HG03175 (cell line): ENCODE measurements around the gene DYNC2LI1.

Experiments
- ATAC-seq: cut with Tn5 transposase; IDR thresholded peaks from one replicate; pipeline ENCODE4 v1.9.1; 2021; ENCODE audit warnings: mild to moderate bottlenecking, moderate library complexity; ENCODE audit not compliant: unreplicated experiment

DYNC2LI1 gene

DNA sequence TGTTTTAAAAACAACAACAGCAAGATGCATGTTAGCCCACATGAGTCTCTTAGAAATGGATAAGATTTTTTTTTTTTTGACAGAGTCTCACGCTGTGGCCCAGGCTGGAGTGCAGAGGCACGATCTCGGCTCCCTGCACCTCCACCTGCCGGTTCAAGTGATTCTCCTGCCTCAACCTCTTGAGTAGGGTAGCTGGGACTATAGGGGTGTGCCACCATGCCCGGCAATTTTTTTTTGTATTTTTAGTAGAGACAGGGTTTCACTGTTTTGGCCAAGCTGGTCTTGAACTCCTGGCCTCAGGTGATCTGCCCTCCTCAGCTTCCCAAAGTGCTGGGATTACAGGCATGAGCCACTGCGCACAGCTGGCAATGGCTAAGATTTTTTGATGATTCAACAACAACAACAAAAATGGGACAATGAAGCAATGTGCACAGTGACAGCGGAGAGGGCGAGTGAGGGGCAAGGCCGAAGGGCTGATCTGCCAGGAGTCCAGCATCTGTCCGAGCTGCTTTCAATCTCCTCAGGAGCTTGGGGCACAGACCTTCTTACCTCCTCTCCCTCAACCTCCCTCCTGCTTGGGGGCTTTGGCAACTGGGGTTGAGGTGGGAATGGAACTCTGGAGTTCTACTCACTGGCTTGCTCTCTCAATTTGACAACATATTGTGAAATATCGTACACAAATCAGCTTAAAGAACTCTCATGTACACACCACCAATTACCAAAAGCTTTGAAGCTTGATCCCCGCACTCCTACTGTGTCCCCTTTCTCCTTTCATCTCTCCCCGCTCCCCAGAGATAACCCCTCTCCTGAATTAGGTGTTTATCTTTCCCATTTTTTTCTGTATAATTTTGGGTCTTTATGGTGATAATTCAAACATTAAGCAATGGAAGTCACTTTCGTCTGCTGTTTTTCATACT is 68.4 kb downstream of the DYNC2LI1 start:
- ATAC-seq: no peak

DNA sequence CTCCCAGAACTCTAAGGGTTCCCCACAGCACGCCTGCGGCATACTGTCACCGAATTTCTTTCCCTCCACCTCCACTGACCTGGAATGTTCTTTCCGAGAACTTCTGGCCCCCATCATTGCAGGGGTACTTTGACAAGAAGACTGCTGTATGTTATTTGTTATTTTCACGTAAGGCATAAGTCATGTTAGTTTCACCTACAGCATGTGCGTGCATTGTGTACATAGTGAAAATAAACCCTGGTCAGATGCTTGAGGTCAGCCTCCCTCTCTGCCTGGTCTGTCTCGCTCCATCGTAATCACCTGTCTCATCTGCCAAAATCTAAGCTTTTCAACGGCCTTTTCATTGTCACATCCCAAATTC is 69.0 kb downstream of the DYNC2LI1 start:
- ATAC-seq: no peak

DNA sequence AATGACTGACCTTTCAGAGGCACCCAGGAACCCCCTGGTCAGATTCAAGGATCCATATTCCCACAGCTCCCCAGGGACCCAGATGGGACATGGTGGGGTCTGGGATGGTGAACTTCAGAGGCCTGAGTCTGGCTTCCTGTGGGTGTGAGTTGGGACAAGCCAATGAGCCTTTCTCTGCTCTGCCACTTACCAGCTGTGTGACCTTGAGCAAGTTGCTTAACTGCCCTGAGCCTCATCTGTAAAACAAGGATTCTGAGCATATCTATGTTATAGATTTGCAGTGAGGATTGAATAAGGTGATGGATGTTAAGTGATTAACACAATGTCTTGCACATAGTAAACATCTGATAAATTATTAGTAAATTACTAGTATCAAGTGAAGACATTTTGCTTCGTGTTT is 71.3 kb downstream of the DYNC2LI1 start:
- no peak for ATAC-seq

DNA sequence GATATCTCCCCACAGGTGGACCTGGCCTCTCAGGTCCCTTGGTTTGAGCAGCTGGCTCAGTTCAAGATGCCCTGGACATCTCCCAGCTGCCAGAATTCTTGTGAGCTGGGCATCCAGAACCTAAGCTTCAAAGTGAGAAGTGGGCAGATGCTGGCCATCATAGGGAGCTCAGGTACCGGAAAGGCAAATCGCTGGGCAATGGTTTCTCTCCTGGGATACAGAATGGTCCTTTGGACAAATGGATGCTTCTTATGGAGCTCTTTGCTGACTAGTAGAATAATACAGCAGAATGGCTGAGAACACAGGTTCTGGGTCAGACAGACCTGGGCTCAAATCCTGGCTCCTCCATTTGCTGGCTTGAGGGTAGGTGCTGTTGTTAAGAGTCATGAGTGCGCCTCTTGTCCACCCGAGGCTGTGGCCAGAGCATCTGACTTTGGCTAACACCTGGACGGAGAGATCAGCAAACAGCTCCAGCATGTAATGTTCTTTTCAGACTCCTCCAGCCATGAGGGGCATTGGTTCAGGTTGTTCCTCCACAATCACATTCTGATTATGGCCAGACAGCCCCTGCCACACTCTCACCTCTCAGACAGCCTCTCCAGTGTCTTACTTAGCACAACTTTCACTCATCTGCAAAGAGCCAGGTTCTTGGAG is 72.4 kb downstream of the DYNC2LI1 start:
- ATAC-seq: no peak

DNA sequence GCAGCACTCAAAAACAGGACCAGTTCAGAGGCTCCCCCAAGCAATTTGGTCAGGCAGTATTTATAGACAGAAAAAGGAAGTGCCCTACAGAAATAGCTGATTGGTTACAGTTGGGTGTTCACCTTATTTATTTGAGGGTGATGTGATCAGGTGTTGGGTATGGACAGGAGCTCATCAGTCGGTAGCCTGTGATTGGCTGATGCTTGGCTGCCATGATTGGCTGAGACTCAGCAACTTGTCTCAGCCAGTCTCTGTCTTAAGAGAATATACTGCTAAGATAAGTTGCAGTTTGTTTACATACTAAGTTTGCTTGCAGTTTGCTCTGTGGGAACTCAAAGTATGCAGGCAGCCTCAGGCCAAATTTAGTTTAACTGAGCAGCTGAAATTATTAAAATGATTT is 74.4 kb downstream of the DYNC2LI1 start:
- ATAC-seq: no peak

DNA sequence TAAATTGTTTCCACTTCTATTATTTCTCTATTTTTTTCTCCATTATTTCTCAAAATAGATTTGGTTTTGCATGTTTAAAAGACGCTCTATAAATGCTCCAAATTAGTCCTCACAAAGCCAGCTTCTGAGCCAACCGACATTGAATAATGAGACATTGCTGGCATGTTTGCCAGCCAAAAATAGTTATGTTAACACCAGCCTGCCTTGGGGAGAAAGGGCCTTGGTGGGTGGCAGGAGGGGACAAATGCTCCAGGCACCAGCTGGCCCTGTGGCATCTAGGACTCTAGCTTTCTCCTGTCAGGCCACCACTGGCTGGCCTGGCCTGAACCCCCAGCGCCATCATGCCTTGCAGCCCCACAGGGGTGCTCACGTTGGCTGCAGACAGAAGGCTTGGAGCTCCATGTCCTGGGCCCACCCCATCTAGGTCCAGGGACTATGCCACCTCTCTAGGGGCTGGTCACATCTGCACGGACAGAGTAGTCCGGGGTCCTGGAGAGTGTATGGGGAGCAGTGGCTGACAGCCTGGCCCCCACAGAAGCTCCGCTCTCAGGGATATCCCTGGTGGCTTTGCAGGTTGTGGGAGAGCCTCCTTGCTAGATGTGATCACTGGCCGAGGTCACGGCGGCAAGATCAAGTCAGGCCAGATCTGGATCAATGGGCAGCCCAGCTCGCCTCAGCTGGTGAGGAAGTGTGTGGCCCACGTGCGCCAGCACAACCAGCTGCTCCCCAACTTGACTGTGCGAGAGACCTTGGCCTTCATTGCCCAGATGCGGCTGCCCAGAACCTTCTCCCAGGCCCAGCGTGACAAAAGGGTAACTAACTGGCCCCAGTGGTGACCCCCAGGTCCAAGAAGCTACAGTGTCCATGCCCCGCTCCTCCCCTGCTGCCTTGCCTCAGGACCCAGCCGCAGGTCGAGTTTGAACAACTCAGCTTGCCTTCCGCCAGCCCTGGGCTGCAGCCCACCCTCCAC is 77.5 kb downstream of the DYNC2LI1 start:
- no peak for ATAC-seq

DNA sequence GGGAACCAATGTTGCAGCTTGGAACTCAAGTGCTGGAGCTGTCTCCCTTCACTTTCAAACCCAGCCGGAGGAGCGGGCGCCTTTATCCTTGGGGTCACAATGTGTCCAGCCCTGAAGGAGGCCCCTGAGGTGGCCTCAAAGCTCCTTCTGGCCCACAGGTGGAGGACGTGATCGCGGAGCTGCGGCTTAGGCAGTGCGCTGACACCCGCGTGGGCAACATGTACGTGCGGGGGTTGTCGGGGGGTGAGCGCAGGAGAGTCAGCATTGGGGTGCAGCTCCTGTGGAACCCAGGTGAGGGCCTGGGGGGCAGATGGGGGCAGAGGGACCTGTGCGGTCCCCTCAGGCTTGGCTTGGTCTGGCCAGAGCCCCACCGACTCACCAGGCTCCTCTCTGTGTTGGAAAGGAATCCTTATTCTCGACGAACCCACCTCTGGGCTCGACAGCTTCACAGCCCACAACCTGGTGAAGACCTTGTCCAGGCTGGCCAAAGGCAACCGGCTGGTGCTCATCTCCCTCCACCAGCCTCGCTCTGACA is 78.4 kb downstream of the DYNC2LI1 start:
- no peak for ATAC-seq

DNA sequence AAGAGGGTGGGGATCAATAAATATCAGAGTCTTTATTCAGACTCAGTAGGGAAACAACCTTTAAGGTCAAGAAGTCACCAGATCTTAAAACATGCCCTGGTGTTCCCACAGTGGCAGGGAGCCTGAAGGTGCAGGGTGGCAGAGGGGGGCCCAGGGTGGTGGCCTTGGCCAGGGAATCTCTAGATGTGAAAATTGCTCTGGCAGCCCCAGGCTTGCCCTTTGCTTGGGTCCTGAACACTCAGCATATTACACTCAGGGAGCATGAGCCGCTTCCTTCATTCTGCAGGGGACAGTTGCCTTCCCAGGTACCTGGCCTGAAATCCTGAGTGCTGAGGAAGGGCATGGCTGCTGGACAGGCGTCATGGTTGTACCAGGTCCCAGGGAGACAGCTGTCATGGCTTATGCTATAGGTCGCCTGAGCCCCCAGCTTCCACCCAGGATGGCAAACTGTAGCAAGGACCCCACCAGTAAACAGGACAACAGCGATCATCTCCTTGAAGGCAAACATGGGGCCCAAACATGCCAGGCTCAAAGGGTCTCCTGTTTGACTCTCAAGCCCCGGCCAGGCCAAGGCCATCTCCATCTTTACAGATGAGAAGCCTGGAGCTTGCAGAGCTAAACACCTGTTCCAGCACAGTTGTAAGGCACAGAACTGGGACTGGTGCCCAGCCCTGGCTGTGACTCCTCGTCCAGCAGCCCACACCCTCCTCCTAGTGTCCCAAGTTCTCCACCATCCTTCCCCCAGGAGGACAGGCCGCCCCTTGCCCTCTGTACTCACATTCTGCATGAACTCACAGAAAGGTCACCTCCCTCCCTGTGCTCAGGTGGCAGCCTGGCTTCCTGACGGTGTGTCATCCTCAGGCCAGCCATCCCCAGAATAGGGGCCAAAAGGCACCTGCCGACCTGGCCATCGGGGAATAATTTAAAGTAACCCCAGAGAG is 79.6 kb downstream of the DYNC2LI1 start:
- no peak for ATAC-seq

DNA sequence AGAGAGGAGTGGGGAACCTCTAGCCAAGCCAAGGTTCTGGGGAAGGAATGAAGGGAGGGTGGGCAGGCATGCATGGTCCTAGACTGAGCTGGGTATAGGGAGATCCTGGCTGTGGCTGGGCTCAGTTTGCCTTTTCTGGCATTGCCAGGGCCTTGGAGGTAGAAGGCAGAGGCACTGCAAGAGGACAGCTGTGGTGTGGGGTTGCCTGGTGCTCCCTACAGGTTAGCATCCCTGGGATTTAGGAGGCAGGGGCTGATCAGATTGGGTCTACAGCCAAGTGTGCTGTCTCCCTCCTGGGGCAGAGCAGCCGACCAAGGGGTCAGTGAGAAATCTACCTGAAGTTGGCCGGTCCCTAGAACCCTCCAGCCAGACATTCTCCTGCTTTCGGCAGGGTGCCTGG is 80.8 kb downstream of the DYNC2LI1 start:
- ATAC-seq: no peak

DNA sequence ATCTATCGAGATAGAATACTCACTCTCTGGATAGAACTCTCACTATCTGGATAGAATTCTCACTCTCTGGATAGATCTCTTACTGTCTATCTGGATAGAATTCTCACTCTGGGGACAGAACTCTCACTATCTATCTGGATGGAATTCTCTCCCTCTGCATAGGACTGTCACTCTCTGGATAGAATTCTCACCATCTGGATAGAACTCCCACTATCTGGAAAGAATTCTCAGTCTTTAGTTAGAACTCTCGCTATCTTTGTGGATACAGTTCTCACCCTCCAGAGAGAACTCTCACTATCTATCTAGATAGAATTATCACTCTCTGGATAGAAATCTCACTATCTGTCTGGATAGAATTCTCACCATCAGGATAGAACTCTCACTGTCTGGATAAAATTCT is 81.5 kb downstream of the DYNC2LI1 start:
- ATAC-seq: no peak
